ENCODE results near the gene RASSF4. TPM values are rescaled to one million over a fixed set of nuclear protein-coding genes. Genes with fewer than 3 reads are reported as not detected.

Gene RASSF4
- total RNA-seq, 1 donor from 2014 or later: 122 TPM

DNA sequence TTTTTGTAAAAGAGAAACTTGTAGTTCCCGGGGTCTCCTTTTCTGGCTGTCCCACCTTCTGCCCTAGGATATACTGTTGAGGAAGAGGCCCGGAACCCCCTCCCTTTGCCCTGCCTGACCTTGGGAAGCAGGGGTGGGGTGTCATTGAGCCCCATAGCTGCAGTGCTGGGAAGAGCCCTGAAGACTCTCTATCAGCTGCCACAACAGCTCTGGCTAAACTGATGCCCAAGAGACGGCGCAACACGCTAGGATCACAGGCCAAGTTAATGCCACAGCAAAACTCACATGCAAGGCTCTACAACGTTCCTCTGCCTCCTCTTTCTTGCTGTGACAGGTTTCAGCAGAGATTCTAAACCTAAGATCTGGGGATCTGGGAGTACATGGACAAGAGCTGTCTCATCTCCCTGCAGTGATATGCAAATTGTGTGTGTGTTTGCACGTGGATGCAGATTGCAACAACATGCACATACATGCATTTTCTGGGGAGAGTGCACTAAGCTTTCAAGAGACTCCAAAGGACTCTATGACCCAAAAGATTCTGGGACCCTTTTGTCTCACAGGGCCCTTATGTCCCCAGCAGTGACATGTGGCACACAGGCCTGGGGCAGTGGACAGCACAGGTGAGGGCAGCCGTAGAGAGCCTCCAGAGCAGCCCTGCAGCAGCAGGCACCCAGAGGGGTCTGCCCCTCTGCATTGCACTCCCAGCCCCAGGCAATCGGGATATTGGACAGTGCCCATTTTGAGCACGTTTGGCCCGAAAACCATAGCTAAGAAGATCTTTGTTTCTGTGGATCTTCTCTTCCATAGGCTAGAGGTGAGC is 2.5 kb downstream of the RASSF4 start:
- DNase-seq (ENCODE audit: low spot score): peak; percentile 43

- no peak for DNase-seq (ENCODE audit: low spot score)
These were observed 3.5 kb downstream of the RASSF4 start for GRCh38 chr10:44962870-44963738.

DNA sequence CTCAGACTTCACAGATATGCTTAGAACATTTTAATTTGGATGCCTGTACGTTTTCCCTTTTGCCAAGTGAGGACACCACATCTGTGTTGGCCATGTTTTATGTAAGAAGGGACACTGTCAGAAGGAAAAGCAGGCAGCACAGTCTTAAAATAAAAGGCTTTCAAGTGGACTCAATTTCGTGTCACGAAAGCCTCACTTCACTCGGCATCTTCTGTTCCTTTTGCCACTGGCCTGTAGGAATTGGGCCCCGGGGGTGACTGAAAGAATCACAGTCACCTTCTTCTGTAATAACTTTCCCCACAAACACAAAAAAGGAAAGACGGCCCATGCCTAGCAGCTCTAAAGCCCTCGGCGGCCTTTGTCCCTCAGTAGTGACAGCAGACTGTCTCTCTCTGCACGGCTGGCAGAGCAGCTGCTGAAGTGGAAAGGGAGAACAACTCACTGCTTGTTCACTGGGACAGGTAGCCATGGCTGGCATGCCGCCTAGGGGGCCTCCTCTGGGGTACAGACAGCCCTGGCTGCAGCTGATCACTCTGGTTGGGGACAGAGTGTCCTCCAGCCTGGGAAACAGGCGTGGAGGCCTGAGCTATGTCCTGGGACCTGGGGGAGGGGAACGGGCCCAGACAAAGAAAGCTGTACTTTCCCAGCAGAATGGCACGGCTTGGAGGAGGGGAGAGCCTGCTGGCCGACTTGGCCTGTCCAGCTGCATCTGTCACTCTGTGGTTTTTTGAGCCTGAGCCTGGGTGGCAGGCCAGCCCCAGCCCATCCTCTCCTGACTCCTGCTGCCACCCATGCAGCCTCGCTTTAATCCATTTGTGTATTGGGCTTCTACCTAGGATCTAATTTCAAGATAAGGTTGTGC is 4.4 kb downstream of the RASSF4 start:
- peak; percentile 87 for DNase-seq (ENCODE audit: low spot score)

DNA sequence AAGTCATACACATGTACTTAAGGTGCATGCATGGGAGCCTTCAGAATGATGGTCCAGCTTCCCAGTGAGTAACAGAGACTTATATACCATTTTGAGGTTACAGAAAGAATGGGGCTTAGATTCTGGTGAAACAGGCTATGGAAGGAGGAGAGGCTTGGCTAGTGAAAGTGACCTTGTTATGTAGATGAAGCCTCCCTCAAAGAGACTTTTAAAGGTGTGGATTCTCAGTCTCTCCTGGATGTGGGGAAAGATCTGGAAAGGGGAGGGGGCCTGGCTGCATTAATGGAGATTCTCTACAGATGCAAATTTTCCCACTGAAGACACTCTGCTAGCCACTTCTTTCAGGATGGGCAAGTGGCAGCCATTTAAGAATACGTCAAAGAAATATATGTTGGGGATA is 5.5 kb downstream of the RASSF4 start:
- DNase-seq (ENCODE audit: low spot score): no peak

DNA sequence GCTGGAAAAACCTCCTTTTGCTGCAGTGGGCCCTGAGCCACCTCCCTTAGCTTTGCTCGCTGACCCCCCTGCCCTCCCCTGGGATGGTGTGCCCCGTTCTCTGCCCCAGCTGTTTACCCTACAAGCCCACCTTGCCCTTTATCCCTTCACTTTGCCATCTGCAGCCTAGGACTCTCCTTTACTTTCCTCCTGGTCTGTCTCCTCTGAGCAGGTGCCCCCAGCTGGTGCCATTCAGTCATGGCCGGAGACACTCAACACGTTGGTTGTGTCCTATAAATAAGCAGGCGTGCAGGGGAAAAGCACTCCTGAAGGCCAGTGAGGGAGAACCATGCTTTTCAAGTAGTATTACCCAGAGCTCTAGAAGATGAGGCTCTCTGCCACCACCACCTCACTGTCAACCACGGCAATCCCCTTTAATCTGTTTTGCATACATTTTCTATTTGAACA is 6.1 kb downstream of the RASSF4 start:
- DNase-seq (ENCODE audit: low spot score): peak; percentile 71

DNA sequence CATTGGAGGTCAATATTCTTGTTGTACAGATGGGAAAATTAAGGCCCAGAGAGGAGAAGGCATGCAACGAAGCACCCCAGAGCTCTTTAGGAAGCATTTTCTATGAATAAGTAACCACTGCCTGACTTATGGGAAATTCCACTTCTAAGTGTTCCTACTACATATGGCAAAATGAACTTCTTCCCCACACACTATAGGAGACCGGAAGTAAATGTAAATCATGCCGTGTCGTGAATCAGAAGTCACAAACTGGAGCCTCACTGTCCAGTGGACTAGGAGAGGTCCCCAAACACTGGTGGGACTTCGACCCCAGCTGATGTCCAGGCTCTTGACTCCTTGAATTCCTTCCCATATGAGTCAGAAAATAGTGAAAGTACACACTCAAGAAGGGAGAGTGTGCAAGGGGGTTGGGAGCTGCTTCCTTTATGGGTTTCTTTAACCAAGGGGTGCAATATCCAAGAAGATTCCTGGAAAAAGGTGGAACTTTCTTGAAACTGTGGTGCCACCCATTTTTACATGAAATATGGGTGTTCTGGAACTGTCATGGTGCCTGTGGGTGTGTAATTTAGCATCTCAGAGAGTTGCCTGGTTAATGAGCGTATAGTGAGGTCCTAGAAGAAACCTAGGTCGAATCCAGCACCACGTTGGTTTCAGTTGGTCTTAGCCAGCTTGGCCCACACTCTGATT is 6.7 kb downstream of the RASSF4 start:
- peak; percentile 28 for DNase-seq (ENCODE audit: low spot score)

DNA sequence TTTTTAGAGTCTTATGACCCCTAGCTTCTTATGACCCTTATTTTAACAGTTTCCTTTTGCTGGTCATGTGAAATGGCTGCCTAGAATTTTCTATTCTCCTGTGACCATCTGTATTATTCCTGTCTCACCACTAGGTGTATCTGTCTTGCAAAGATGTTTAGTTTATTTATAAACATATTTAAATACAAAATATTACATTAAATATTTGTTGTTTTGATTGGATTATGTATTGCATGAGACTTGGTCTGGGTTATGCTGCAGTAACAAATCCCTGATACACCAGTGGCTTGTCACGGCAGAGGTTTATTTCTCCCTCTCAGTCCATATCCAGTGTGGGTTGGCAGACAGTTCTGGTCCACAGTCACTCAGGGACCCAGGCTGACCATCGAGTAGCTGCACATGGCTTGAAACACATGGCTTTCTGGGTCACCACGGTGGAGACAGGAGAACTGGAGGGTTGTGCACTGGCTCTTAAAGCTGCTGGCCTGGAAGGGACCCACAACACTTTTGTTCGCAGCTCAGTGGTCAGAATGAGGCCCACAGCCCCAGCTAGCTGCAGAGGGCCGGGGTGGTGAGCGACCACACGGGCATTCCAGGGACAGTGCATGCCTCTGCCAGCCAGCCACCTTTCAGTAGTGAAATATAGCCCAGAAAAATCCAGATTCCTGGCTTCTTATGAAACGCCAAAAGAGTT is 7.4 kb downstream of the RASSF4 start:
- DNase-seq (ENCODE audit: low spot score): peak; percentile 55

GRCh38 chr10:44967616-44968015 is 8.0 kb downstream of the RASSF4 start:
- peak; percentile 71 for DNase-seq (ENCODE audit: low spot score)

- DNase-seq (ENCODE audit: low spot score): peak; percentile 88
These were observed 8.5 kb downstream of the RASSF4 start for GRCh38 chr10:44968091-44968490.

GRCh38 chr10:44968500-44969400 is 9.1 kb downstream of the RASSF4 start:
- peak; percentile 71 for DNase-seq (ENCODE audit: low spot score)

- DNase-seq (ENCODE audit: low spot score): no peak
These were observed 10.3 kb downstream of the RASSF4 start for GRCh38 chr10:44969854-44970253.

GRCh38 chr10:44970812-44971395 is 11.3 kb downstream of the RASSF4 start:
- DNase-seq (ENCODE audit: low spot score): no peak

GRCh38 chr10:44971434-44971833 is 11.8 kb downstream of the RASSF4 start:
- DNase-seq (ENCODE audit: low spot score): no peak

GRCh38 chr10:44971935-44972757 is 12.5 kb downstream of the RASSF4 start:
- DNase-seq (ENCODE audit: low spot score): no peak

DNA sequence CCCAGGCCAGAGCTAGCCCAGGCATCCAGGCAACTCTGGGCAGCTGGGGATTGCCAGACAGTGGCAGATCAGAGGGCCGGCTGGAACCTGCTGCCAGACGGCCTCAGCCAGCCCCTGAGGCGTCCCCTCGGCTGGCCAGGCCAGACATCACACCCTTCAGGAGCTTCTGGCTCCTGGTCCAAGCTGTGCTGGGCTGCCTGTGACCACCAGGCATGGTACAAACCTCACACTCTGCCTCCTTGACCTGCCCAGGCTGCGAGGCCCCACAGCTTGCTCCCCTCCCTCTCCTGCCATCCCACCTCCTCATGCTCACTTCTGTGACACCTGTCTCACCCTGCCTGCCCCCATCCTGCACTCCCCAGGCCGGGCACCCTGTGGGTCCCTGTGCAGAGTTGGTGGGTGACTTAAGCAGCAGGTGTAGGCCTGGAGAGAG is 13.3 kb downstream of the RASSF4 start:
- DNase-seq (ENCODE audit: low spot score): no peak

DNA sequence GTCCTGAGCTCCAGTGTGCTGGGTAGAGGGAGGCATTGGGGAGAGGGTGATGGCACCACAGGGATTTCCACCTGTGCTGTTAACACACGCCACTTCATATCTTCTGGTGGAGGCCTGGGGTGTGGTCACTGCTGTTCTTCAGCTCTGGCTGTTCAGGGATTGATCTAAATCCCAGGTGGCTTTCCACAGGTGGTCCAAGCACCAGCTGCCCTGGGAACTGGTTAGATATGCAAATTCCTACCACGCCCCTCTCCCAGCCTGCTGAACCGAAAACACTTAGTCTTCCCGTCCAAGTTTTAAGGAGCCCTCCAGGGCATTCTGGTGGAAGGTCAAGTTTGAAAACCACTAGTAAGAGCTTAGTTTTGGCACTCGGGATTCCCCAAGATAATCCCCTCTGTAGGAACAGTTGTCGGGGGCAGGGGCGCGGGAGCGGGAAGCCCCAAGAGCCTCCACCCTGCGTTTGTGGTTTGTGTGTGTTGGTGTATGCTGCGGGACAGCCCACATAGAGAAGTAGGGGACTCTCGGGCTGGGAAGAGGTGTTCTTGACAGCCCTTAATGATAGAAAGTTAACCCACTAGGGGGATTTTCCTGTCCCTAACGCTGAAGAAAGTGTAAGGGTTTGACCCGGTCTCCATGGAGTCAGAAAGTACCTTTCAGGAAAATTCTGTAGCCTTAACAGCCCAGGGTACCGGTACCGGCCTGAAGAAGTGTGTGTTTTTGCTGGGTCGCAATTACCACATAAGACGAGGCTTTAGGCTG is 13.9 kb downstream of the RASSF4 start:
- no peak for DNase-seq (ENCODE audit: low spot score)

GRCh38 chr10:44974082-44974627 is 14.6 kb downstream of the RASSF4 start:
- DNase-seq (ENCODE audit: low spot score): no peak
